HG03565 (cell line): ENCODE data around the gene CYFIP1.

Source experiments
- ATAC-seq: cut with Tn5 transposase; IDR thresholded peaks from one replicate; pipeline ENCODE4 v1.9.1; 2021; ENCODE audit warnings: mild to moderate bottlenecking, moderate library complexity; ENCODE audit not compliant: unreplicated experiment

The CYFIP1 gene

DNA sequence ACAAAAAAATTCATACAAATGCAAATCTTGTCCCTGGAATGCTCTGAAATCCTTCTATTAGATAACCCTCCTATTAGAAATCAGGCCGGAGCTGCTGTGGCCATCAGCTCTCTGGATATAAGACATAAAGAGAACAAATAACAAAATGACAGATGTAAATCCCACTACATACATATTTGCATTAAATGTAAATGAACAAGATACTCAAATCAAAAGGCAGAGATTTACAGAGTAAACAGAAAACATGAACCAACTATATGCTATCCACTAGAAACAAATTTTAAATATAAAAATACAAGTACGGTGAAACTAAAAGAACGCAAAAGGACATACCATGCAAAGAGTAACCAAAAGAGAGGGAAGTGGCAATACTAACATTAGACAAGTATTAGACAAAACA is 10.7 kb downstream of the CYFIP1 start:
- ATAC-seq, result no peak

DNA sequence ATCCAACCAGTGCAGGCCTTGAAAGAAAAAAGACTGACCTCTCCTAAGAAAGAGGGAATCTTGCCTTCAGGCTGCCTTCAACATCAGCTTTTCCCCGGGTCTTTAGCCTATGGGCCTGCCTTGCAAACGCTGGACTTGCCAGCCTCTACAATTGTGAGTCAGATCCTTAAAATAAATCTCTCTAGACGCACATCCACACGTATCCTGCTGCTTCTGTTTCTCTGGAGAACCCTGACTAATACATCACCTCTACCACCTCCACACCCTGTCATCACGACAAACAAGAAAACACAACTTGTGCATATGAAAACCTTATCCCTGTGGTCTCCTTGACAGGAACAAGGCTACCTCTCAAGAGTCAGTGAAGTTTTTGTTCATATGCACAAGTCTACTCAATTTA is 11.8 kb downstream of the CYFIP1 start:
- ATAC-seq, result no peak

DNA sequence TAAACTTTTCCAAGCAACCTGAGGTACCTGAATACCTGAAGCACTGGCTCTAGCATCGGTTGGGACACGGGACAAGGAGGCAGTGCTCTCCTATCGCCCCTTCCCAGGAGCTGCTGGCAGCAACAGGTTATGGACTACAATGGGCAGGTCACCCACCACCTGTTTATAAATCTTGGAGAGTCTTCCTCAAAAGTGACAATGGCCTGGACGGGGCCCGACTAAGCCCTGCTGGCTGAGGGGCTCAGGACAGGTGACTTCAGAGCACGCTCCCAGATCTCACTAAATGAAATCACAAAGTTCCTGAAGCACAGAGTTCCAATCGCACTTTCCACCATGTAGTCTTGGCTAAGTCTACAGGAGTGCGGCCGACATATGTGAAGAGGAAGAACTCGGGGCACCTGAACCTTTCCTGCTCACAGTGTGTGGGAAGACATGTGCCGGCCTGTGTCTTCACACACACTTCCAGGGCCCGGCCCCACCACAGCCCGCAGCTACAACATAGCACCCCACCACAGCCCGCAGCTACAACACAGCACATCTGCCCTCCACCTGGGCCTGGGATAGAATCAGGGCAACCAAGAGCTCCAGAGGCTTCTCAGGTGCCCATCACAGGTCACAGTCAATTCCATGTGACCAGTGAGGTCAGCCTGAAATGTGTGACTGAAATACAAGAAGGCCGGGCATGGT is 12.9 kb downstream of the CYFIP1 start:
- no peak for ATAC-seq

DNA sequence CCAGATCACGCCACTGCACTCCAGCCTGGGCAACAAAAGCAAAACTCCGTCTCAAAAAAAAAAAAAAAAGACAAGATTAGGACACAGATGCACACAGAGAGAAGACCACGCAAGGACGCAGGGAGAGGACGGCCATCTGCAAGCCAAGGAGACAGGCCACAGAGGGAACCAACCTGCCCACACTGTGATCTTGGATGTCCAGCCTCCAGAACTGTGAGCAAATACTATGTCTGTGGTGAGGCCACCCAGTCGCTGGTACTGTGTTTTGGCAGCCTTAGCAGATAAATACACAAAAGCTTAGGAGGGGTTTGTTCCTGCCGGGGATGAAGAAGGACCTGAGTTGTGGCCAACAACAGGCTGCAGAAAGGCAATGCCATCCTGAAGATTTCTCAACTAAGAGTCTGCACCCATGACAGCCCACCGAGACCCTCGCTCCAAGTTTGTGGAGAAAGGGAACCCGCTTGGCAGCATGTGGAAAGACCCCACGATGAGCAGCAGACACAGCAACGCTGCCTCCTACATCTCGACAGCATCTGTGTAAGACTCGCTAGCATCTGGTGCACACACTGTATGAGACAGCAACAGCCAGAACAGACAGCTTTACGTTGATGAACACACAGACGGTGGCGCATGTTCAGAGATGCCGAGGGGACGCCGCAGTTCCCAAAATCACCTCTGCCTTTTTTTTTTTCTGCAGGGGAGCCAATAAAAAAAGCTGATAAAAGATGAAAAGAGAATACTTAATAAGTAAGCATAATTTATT is 13.7 kb downstream of the CYFIP1 start:
- no peak for ATAC-seq

DNA sequence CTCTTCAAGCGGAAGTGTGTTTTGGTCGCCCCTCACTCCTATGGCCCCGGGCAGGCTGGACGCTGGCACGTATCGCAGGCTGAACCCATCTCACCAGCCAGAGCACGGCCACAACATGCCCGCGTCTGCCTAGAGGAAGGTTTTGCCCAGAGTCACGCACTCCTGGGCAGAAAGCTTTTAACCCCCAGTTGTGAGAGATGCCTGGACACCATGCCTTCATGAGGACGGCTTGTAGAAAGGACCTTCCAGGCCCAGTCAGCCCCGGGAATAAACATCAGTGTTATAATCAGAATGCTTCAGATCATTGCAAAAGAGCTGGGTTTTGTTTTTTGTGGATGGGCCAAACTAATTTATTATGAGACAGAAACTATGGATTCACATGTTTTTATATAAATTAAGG is 16.5 kb downstream of the CYFIP1 start:
- no peak for ATAC-seq

DNA sequence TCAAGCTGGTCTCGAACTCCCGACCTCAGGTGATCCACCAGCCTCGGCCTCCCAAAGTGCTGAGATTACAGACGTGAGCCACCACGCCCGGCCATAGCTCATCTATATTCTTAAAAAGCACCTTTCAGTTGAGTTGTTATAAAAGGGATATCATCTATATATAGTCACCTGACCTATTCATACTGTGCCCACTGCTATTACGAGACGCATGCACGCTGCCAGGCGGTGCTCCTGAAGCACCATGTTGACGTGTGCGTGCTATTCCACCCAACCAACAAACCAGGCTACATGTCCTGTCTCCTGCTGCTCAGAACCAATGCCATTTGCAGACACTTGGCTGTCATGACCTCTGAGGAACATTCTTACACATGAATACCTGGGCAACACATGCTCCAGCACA is 17.6 kb downstream of the CYFIP1 start:
- no peak for ATAC-seq

DNA sequence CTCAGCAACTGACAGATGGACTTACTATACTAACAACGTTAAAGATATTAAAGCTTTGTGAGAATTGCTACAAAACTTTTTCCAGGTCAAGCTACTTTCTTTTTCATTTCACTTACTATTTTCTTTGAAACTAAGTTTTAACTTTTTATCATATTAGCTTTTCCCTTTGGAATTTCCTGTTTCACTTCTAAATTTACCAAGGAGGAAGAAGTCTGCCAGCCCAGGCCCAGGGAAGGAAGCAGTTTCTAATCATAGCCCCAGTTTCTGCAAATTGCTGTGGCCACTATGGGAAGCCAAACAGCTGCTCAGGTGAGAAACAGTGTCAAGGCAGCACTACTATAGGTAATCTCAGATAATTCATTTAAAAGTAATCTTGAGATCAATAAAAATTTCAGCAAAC is 18.4 kb downstream of the CYFIP1 start:
- ATAC-seq, result no peak

DNA sequence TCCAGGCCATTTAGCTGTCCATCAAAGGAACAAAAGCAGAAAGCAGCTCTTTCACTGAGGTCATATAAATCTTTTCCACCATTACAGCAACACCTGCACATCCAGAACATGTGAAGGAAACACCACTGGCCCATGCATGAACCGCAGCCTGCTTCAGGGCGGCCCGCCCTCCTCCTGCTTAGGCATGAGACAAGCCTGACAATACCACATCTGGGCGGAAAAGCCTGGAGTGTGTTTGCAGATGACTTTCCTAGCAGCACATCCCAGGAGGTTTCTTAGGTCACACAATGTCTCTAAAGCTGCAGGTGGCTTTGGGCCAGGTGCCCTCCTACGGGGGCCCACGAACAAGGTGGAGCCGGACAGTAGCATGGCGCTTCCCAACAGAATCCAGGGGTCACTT is 19.6 kb downstream of the CYFIP1 start:
- no peak for ATAC-seq

DNA sequence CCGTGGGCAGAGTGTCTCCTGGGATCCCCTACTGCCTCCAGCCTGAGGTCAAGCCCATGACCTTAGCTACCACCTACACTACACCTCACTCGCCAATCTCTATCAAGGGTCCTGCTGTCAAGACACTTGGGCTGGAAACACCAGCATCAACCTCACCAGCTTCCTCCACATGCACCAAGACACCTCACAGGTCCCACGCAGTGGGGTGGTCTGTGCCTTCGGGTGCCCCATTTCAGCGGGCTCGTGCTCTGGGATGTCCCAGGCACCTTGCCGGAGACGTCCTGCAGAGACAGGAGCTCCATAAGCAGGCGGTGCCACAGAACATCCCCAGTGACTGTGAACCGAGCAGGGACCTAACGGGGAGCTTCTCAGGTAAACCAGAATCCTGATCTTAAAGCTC is 20.0 kb downstream of the CYFIP1 start:
- ATAC-seq, result no peak

DNA sequence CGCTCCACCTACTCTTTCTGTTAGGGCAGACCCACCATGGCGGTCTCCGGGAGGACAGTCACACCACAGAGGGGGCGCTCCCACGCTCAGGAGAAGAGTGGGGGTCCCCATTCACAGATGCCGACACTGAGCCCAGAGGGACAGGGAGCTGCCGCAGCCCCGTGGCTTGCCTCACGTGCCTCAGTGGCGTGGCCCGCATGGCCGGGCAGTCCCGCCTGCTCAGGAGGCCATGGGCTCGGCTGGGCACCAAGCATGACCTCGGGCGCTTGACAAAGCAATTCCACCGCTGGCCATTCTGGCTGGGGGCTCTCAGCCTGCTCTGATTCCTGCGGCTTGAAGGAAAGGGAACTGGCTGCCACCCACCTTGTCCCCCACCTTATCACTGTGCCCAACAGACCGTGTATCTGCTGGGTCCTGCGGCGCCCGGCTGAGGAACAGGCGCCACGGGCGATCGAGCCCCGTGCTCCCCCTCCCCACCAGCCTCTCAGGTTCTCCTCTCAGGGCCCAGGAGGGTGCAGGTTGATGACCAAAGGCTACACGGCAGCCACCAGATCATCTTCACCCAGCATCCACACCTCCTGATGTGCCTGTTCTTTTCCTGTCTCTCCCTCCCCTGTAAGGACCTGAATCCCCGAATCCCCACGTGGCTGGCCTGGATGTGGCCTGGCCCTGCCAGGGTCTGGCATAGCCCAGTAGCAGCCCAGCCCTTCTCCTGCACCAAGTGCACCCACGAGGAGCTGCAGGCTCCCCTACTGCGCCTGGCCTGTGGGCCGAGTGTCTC is 20.7 kb downstream of the CYFIP1 start:
- no peak for ATAC-seq

DNA sequence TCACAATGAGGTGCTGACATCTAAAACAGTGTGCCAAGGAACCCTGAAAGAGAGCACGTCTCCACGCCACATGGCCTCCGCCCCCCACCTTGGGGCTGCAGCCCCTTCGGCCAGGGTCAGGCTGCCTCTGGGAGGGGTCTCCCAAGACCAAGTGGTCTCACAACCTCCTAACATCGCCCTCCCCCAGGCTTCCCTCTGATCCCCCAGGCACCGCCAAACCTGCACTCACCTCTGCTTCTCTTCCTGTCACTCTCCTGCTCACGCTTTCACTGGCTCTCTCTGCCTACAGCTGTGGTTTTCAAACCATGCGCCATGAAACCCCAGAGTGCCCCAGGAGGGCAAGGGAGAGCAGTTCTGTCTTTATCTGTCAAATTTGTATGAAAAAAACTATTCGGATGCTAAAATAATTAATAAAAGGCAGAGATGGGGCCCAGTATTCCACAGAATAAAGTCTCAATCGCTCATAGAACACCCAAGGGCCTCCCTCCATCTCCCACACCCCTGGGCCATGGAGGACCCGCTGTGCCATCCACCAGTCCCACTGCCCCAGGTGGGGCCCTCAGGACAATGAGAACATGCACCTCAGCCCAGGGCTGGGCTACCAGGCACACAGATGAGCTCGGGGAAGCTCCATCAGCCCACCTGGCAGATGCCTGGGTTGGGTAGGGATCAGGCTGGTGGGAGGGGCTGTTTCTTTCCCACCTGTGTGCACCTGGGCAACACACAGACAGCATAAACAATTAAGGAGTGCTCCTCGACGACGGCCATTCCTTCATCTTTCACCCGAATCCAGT is 21.5 kb downstream of the CYFIP1 start:
- no peak for ATAC-seq

DNA sequence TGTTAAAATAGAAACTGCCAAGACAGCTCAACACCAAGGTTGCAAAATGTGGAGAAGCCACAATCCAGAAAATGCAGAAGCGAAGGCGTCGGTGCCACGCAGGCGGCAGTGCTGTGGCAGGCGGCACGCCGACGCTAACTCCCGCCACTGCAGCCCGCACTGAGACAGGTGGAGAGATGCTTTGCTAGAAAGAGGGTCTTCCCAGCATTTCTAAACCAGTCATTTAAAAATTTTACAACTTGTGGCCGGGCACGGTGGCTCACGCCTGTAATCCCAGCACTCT is 23.2 kb downstream of the CYFIP1 start:
- ATAC-seq, result no peak

DNA sequence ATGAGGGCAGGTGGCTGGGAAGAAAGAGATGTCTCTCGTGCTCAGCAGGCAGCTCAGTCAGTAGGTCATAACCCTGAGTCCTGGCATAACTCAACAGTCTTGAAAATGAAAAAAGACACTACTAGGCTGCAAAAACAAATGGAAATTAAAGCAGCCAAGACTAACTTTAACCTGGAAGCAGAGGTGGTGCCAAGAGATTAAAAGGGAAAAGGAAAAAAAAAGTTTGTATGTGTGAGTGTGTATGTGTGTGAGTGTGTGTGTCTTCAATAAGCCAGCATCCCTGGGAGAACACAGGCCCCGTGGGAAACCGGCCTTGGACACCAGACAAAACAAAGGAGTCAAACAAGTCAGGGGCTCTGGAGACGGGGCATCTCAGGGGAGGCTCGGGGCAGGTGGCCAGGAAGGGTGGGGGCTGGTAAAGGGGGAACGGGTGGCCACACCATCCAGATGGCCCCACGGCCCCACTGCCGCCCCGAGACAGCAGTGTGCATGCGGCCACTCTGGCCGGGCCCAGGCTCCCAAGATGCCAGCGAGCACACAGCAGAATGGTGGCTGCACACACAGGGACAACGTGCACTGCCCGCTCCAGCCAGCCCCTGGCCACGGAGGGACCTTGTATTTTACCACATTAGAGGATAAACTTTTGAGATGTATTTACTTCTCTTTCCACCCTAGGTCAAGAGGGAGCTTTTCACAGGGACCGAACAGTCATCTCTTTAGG is 23.8 kb downstream of the CYFIP1 start:
- ATAC-seq, result no peak

DNA sequence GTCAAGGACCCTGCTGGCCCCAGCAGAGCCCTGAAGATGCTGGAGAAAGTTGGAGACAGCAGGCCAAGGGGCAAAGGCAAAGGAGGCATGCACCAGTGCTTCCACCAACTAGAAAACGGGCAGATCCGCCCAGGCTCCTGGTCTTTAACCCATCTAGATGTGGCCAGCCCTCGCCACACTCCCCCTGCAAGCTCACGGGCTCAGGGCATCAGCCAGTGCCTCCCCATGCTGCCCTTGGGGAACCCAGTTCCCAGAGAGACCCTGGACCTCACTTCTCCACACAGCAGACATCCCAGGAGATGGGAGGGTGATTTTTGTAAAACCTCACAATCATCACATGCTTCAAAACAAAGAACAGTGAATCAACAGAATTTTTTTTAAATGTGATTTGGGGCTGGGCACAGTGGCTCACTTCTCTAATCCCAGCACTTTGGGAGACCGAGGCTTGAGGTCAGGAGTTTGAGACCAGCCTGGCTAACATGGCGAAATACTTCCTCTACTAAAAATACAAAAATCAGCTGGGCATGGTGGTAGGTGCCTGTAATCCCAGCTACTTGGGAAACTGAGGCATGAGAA is 24.5 kb downstream of the CYFIP1 start:
- no peak for ATAC-seq

DNA sequence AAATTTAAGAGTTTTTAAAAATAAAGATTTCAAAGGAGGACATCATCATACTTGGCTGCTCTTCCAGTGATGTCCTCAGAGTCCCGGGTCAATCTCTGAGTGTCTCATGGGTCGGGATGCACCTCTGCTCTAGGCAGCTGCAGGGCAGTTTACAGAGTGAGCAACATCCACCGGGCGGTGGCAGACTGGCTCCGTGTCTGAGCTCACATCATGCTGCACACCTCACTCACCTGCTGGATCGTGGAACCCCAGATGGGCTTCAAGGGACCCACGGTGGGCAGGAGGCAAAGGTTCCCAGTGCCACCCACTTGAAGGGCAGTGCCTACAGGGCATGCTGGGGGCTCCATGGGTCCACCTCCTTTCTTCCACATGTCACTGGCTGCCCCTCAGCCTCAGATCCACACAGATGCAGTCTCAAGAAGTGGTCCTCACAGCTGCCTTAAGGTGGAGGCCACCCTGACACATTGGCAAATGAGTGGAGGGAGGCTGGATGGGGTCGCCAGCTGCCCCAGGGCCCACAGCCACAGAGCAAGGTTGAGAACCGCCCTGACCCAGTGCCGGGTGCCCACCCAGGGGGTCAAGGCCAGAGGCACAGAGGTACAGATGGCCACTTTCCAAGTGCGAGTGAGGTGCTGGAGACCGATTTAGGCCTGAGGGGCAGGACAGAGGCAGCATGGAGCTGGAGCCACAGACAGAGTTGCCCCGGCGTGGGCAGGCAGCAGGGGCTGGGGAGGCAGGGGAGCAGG is 25.2 kb downstream of the CYFIP1 start:
- ATAC-seq, result no peak

DNA sequence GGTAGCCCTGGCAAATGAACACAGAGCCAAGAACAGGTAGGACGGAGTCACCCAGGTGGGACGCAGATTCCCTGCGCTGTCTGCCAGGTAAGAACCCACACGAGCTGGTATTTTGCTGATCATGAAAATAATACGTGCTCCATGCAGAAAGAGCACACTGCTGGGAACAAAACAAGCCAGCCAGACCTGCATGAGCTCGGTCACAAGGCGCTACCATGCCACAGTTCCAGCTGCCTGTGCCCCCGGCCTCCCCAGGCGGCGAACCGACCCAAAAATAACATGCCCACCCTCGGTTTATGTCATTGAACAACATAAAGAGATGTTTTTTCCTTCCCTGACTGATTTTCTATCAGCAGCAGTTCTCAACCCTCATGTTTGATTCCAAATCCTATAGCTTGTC is 25.8 kb downstream of the CYFIP1 start:
- ATAC-seq, result no peak

DNA sequence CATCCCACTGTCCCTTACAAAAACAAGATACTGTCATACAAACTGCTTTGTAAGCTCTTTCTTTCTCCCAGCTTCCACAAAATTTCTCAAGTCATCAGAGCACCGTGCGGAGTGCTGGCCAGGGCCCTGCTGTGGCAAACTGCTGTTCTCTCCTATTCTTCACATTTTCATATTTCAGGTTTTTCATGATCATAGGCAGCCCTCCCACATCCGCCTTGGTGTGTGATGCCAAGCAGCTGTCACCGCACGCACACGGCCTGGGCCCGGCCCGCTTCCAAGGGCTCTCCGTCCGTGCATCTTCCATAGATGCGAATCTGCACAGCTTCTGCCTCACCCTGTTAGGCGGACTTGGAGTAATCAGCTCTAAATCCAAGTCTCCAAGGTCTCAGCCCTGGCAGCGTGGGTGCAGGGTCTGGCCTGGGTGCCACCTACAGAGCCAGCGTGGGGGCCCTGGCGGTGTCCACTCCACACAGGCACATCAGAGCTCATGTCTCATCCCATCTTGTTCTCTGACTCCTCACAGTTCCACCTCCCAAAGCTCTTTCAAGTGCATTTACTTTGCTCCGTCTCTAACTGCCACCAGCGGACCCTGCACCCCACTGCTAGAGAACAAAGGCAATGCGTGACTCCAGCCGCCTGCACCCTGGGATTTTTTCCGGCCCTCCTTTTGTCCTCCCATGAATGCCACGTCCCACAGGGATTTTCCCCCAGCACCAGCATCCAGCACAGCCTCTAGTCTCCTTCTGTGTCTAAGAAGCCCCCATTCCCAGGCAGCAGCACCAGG is 27.2 kb downstream of the CYFIP1 start:
- no peak for ATAC-seq

DNA sequence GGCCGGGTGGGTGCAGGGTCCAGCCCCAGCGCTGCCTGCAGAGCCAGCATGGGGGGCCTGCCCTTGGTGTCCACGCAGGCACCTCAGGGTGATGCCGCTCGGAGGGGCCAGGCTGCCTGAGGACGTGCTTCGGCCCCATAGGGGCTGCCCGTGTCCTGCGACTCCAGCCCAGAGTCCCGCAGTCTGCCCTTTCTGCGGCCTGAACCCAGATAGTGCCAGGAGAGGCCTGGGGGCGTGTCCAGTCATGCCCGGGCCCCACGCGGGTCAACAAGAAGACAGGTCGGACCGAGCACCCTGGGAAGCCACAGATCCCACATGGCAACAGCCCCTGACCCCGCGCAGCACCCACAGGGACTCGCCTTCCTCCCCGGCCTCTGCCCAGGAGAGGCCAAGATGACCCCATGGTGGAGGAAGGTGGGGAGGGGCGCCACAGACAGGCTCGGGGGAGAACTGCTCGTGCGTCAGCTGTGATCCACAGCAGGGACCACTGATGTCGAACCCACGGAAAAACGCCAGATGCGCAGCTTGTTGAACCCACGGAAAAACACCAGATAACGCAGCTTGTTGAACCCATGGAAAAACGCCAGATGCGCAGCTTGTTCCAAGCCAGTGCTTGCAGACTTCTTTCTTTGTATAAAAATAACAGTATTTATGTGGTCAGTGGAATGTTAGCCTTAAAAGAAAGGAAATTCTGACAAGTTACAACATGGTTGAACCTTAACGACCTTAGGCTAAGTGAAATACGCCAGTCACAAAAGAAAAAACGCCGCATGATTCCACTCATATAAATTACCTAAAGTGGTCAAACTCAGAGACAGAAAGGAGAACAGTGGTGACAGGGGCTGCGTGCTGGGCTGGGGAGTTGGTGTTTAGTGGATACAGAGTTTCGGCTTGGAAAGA is 28.5 kb downstream of the CYFIP1 start:
- ATAC-seq, result no peak
